ENCODE data around the gene KRT33A.

Gene KRT33A

DNA sequence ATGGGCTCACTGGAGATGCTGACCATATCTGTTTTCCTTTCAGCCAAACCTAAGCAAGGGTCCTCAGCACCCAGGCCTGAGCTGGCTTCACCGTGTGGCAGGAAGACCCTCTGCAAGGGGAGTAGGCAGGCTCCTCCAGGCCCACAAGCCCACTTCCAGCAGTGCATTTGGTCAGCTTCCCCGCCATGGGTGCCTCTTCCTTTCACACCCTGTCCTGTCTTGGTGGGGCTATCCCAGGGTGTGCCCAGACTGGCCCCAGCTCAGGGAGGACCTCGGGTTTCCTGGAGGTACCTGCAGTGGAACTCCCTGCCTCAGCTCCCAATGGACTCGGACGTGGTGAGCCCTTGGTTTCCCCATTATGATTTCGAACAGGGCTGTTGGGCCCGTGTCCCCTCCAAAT lies 22.4 kb downstream of the KRT33A start:
- DNase-seq = no peak

DNA sequence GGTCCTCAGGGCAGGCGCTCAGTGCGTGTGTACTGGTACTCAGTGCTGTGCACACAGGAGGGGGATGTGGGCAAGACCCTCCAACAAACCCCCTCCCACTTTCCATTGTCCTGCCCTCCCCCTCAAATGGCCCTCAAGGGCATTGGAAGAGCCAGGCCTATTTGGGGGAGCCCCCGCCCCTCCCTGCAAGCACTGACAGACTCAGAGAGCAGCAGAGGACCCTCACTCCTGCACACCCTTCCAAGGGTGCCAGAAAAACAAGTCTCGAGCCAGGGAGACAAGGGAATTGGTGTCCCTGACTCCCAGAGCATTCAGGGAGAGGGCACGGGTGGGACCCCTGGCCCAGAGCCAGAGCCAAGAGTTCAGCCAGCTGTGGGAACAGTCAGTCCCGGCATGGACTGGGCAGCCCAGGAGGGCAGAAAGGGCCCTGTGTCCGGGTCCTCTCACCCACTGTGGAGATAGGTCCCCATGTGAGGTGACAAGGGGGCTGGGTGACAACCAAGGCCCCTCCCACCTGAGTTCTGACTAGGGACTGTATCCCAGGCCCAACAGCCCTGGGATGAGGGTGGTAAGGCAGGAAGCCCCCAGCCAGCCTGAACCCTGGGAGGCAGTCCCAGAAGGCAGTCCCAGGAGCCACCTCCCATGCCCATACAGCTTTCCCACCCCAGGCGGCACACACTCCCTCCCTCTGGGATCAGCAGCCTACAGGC lies 23.1 kb downstream of the KRT33A start:
- DNase-seq = no peak

DNA sequence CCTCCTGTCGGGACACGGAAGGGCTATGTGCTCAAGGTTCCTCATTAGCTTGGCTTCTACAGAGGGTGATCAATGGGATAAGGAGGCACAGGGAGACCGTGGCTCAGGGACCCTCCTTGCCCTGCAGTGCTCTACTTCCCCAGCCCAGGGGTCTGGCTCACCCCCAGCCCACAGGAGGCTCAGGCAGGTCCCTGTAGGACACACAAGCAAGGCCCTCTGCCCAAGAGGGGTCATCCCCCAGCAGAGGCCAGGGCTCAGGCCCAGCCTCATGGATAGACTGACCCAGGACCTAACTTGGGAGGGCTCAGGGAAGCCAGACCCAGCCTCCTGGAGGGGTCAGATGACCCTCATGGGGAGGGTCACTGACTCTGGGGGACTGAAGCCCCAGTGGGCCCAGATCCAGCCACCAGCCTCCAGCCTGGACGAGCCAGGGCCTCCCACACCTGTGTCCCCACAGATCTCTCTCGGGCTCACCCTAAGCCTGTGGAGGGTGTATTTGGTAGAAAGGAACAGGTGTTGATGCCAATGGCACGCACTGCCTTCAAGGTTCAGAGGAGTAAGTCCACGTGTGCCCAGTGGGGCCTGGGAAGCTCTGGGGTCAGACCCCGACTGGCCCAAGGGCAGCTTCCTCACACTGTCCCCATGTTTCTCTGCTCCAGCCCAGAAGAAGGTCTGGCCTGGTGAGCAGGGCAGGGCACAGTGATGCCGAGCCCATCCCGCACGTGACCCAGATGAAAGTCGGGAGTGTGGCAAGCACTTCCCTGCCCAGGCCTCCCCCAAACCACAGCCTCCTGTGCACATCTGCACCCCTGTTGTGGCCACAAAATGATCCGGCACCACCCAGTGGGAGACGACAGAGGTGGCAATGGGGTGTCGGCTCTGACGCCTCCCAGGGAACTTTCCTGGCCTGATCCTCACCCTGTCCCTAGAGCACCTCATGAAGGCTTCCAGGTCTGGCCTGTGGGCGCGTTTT lies 24.2 kb downstream of the KRT33A start:
- no peak for DNase-seq

DNA sequence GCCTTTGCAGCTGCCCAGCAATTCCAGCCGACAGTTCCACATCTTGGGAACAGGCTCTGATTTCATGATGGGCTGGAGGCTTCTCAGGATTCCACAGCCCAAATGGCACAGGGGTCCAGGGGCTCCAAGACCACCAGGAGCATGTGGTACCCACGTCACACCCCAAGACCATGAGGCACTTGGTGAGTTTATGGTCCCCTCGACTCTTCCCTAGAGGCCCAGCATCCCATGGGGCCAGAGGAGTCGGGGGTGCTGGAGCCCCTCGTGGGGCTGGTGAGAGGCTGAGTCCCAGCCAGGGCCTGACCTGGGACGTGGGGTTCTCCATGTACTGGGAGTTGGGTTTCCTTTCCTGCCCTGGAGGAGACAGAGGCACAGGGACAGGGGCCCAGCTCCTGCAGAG lies 25.0 kb downstream of the KRT33A start:
- DNase-seq = no peak

DNA sequence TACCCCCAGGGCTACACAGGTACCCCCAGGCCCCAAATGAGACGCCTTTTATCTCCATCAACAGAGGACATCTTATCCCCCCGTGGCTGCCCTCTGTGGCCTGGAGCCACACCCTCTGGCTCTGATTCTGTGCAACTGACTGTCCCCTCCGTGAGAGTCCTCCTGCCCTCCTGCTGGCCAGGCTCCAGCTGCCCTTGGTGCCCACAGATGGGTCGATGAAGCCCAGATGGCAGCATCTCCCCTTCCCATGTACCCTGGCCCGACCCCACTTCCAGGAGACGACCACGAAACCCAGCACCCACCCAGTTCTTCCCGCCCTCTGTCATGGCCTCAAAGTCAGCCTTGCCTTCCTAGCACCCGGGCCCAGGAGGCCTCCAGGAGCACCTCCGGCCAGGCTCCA lies 25.5 kb downstream of the KRT33A start:
- no peak for DNase-seq

DNA sequence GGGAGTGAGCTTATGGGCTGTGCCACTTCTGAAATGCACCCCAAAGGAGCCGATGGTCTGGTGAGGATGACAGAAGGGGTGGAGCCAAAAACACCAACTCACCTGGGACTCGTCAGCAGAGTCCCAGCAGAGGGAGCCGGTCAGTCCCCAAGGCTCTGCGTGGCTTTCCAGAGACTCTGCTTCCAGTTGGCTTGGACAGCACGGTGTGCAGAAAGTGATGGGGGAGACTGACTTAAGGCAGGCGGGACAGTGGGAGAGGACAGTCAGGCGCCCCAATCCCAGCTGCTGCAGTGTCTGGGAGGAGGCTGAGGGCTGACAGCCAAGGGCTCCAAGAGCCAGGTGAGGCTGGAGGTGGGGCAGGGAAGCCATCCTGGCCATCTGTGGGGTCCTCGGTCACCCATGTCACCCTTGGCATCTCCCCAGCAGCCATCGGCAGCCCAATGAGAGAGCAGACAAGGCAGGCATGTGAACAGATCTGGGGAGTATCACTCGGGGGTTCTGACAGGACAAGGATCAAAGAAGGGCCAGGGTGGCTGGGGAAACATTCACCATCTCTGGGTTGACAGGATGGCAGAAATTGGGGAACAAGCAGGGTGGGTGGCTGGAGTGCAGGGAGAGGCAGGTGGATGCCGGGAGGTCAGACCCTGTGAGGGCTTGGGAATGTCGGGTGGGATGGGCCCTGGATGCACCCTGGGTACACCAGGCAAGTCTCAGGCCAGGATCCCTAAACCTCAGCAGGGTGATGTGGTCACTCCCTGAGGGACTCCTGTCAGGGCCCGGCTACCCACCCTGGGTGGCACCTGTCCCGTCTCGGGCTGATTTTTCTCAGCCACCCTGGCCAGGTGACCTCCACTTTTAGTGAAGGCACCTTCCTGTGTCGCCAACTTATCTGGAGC lies 26.2 kb downstream of the KRT33A start:
- peak; percentile 33 for DNase-seq

DNA sequence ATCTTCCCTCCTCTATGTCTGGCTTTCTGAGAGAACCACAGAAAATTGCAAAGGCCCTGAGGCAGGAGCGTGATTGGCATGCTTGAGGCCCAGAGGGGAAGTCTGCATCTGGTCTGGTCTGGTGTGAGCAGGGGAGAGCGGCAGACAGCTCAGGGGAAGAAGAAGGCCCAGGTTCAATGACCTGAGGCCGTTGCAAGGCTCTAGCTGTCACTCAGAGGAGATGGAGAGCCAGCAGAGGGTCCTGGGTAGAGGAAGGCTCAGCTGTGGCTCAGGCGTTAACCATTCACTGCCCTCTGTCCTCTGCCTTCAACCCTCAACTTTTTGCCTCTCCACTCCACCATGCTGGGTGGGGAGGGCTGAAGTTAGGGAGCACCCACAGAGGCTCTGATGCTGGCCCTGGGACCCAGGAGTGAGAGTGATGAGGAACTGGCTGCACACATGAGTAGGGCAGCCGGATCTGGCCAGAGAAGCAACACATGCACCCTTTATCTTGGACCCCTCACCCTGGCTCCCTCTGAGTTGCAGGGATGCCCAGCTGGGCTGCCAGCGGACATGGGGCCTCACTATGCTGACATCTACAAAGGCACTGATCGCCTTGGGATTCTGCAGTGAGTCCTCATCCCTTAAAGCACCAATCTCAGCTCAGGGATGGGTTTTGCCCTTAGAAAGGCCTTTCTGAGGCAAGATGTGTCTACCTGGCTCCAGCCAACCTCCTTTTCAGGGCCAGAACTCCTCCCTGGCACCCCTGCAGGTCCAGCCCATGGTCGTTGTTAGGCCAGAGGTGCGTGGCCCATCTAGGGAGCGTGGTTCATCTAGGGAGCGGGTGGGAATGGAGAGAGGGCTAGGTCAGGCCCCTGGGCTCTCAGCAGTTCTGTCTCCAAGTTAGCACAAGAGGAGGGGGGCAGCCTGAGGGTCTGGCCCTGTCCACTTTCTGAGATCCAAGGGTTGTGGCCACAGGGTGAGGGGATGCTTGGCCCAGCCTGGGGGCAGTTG lies 27.4 kb downstream of the KRT33A start:
- DNase-seq = no peak

DNA sequence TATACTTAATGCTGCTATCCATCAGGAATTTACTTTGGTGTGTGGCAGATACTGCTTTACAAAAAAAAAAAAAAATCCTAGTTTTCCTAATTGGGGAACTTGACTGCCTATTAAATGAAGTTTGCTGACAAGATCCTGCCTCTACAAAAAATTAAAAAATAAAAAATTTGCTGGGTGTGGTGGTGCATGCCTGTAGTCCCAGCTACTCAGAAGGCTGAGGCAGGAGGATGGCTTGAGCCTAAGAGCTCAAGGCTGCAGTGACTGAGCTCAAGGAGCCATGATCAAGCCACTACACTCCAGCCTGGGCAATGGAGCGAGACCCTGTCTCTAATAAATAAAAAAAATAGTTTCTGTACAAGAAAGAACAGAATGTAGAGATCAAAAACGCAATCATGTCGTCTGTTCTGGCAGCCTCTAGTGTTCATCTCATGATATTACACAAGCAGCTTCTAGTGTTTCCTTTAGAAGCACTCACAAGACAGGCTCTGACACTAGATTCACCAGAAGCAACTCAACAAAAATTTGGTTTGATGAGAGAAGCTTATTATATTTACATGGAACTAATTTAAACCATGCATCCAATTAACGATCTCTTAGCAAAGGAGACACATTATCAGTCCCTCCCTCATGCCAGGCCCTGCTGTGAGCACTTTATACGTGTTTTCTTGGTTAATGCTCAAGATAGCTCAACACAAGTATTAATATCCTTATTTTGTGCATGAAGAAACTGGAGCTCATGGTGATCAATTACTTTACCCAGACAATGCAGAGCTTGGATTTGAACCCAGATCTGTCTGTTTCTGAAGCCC lies 28.3 kb downstream of the KRT33A start:
- DNase-seq = no peak

DNA sequence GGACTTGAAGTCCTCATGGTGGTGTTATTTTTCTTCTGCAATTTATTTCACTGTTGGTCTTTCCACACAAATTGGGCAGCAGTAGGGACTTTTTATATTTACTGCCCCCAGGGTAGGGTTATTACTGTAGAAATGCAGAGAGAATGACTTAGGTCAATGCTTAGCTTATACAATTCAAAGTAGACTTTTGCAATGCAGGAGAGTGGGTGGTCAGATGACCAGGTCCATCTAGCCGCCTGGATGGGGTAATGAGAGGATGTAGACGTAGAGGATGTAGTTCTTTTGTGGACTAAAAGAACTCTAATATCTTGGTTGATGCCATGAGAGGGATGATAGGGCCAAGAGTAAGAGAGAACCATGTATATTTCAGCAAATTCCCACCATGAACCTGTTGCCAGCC lies 32.4 kb downstream of the KRT33A start:
- DNase-seq = no peak

DNA sequence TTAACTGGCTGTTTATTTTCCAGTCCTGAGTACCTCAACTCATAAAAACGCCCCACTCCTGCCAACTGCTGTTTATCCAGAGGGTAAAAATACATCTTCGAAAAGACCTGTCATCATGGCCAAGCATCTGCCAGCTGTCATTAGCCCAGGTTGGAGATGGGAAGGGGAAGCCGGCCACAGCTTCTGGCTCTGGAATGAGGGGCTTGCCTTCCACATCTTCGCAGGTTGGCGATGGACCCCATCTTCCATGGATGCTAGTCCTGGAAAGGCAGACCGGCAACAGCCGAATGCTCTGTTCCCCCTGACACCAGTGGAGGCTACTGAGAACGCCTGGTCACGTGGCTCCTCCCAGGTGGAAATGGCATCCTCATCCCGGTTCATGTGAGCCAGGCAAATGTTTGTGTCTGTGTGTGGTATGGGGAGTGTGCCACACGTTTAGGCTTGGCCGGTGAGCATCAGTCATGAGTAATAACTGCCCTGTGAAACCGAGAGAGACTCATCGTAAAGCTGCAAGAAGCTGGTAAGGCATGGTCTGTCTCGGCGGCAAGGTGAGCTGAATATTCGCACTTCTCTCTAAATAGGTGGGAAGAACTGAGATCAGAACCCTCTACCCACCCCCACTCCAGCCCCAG lies 34.7 kb downstream of the KRT33A start:
- peak; percentile 38 for DNase-seq

DNA sequence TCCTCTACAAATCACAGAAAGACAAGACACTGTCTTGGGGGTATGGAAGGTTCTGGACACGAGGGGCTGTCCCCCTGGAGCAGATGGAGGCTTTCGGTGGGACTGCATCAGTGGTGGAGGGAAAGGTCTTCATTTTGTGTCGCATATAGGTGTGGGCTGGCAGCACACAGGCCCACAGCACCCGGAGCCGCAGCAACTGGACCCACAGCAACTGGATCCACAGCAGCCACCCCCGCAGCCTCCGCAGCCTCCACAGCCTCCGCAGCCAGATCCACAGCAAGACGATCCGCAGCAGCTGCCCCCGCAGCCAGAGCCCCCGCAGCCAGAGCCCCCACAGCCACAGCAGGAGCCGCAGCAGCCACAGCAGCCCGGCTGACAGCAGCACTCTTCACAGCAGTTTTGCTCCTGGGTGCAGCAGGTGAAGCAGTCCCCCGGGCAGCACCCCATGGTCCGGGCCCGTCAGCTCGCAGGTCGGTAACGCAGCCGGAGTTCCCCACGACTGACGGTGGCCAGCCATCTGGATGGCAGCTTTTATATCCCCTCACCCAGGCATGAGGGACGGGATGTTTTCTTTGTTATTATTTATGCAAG lies 35.3 kb downstream of the KRT33A start, which contains the start of gene KRTAP17-1:
Gene KRTAP17-1 (minus strand): TSS at position 507 of the 591 bp plus-strand sequence. CDS start 60 bp downstream, at position 447.
- DNase-seq = peak; percentile 38

DNA sequence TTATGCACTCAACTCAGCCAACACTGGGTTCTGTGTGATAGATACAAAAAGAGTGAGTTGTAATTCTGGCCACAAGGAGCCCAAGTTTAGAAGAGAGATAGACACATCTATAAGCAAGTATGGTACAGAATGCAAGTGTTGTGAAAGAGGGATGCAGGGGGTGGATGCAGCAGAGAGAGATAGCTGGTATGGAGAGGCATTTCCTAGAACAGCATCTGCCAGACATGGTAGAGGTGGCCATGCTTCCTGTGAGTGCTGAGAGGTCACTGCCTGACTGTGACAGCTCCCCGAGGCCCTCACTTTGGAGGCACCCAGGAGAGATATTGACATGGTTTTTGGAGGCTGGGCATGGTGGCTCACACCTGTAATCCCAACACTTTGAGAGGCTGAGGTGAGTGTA lies 39.5 kb downstream of the KRT33A start:
- DNase-seq = no peak

DNA sequence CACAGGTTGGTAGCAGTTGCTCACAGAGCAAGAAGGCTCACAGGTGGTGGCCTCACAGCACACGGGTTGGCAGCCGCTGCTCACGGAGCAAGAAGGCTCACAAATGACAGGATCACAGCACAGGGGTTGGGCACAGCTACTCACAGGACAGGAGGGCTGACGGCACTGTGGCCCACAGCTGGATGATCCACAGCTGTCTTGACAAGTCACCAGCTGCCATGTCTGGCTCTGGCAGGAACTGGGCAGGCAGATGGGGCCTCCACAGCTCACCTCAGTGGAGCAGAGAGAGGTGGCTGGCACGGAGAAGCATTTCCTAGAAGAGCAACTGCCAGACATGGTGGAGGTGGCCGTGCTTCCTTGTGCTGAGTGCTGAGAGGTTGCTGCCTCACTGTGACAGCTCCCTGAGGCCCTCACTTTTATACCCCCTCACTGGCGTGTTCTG lies 41.7 kb downstream of the KRT33A start, which contains the start of gene KRTAP16-1:
Gene KRTAP16-1 (minus strand): TSS at position 392 of the 442 bp plus-strand sequence. CDS start 56 bp downstream, at position 336.
- no peak for DNase-seq

DNA sequence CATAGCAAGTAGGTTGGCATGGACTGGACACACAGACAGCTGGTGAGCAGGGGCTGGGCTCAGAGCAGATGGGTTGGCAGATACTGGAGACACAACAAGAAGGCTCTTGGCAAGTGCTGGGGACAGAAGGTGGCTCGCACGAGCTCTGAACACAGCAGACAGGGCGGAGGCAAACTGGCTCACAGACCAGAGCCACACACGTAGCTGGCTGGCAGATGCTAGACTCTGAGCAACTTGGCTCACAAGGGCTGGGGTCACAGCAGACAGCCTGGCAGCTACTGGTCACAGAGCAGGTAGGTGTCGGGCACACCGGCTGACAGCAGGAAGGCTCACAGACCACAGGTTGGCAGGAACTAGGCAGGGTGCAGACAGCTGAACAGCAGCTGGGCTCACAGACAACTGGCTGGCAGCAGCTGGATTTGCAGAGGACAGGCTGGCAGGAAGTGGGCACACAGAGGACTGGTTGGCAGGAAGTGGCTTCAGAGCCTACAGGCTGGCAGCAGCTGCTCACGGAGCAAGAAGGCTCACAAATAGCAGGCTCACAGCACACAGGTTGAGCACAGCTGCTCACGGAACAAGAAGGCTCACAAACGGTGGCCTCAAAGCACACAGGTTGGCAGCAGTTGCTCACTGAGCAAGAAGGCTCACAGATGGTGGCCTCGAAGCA lies 42.2 kb downstream of the KRT33A start:
- DNase-seq = no peak

DNA sequence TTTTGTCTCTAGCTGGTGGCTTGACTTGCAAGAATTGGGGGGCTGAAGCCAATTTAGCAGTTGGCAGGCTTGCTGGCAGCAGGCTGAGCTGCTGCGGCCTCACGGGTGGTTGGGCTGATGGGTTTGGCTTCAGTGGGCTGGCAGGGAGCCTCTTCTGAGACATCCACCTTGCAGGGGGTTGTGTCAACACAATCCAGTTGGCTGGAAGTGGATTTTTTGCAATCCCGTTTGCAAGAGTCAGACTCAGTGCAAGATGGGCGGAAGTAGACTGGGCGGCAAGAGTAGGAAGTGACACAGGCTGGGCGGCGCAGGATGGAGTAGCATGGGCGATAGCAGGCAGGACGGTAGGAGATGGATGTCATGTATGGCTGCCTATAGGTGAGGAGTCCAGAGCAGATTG lies 43.0 kb downstream of the KRT33A start:
- DNase-seq = no peak

DNA sequence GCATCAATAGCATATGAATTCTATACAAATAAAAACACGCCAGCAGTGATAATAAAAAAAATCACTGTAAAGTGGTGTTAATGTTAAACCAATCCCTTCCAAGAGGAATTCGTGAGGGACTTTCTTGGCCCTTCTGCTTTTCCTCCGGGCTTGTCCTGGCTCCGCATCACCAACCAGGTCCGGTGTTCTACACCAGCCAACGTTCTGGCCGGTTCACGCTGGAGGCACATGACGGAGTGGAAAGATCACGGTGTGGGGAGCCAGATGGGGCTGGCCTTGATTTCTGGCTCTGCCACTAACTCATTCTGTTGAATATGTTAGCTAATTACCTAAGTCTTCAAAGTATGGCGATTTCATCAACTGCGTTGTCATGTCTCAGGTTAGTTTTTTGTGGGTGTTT lies 46.5 kb downstream of the KRT33A start:
- no peak for DNase-seq

DNA sequence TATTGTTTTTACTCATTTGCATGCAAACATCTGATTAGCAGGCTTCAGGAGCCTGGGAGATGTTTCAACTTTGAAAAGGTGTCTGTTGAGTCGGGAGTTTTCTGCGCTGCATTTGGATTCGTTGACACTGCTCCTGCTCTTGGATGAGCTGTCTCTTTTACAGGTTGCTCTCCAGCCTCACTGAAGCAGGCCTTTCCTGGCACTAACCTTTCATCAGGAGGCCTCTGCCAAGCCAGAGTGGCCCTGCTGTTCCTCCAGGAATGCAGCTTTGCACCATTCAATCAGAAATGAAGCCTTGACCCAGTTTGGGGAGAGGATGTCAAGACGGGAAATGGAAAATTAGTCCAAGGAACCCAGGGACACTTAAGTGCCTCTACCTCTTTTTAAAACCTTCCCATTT lies 47.6 kb downstream of the KRT33A start:
- no peak for DNase-seq

Data from right kidney (tissue), 1 donor.